Parathyroid adenoma (tissue), 2 donors: Measurements from ENCODE around the gene PWWP2B.

ENCODE experiments used
- H2AFZ ChIP-seq: fragments of 300-600 bp; sonication (generic); one replicate; pipeline ENCODE4 v1.7.0; 2017; ENCODE audit warnings: antibody characterized with exemption, mild to moderate bottlenecking
- H3K27ac ChIP-seq: fragments of 300-600 bp; sonication (generic); one replicate; pipeline ENCODE4 v1.7.0; 2017
- H3K27me3 ChIP-seq: fragments of 300-600 bp; sonication (generic); one replicate; pipeline ENCODE4 v1.7.0; 2017; ENCODE audit warnings: low read length; ENCODE audit not compliant: control insufficient read depth, insufficient read depth
- H3K36me3 ChIP-seq: fragments of 300-600 bp; sonication (generic); one replicate; pipeline ENCODE4 v1.7.0; 2017; ENCODE audit warnings: low read length; ENCODE audit not compliant: control insufficient read depth, insufficient read depth
- H3K4me1 ChIP-seq: fragments of 300-600 bp; sonication (generic); one replicate; pipeline ENCODE4 v1.7.0; 2017; ENCODE audit warnings: control low read depth
- H3K4me2 ChIP-seq: fragments of 300-600 bp; sonication (generic); one replicate; pipeline ENCODE4 v1.7.0; 2017; ENCODE audit warnings: low read length
- H3K4me3 ChIP-seq: fragments of 300-600 bp; sonication (generic); one replicate; pipeline ENCODE4 v1.7.0; 2017; ENCODE audit warnings: low read depth, low read length
- H3K79me2 ChIP-seq: fragments of 300-600 bp; sonication (generic); one replicate; pipeline ENCODE4 v1.7.0; 2017; ENCODE audit warnings: control low read depth
- H3K9ac ChIP-seq: fragments of 300-600 bp; sonication (generic); one replicate; pipeline ENCODE4 v1.7.0; 2017; ENCODE audit warnings: mild to moderate bottlenecking
- H3K9me3 ChIP-seq: fragments of 300-600 bp; sonication (generic); one replicate; pipeline ENCODE4 v1.7.0; 2017; ENCODE audit warnings: low read length; ENCODE audit not compliant: control insufficient read depth
- TF ChIP-seq, protein P1 (sequence below): fragments of 300-600 bp; sonication (generic); IDR thresholded peaks from one replicate; pipeline ENCODE4 v1.7.0; 2017; ENCODE audit warnings: antibody characterized with exemption, mild to moderate bottlenecking
- donor health status: primary hyperparathyroidism.

PWWP2B gene

DNA sequence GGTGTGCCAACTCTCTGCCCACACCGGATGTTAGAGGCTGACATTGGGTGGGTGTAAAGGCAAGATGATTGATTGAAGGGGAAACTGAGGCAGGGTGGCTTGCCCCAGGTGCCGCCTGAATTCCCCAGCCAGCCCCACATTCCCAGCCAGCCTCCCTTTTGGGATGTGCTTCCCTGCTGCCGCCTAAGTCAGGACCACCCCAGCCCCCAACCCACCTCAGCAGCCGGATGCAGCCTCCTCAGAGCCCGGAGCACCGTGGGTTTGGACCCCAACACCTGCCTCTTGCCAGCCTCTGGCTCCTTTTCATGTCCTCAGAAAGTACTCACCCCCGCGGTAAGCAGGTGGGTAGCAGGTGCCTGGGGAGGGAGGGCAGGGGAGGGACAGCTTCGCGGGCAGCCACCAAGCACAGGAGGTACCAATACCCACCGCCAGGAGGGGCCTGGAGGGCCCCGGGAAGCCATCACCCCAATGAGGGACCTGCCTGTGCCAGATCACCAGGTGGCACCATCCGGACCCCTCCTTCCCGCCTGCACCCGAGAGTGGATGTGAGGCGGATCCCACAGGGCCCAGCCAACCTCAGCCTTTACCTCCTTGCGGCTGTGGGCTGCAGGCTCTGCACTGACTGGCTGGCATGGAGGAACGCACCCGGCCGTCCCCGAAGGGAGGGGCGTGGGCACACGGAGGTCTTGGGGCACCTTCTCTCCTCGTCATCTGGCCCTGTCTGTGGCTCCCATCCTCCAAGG is 60.5 kb downstream of the PWWP2B start:
- no peak overlapping the region for H2AFZ ChIP-seq
- no peaks in the 10 kb centered on the region for H3K27me3 ChIP-seq
- H3K4me3 ChIP-seq: no peak overlapping the region
- no peaks in the 10 kb centered on the region for H3K79me2 ChIP-seq
- no peaks in the 10 kb centered on the region for H3K9me3 ChIP-seq
- no peak overlapping the region for H3K4me2 ChIP-seq
- no peak overlapping the region for H3K27ac ChIP-seq
- TF ChIP-seq, protein P1, sequence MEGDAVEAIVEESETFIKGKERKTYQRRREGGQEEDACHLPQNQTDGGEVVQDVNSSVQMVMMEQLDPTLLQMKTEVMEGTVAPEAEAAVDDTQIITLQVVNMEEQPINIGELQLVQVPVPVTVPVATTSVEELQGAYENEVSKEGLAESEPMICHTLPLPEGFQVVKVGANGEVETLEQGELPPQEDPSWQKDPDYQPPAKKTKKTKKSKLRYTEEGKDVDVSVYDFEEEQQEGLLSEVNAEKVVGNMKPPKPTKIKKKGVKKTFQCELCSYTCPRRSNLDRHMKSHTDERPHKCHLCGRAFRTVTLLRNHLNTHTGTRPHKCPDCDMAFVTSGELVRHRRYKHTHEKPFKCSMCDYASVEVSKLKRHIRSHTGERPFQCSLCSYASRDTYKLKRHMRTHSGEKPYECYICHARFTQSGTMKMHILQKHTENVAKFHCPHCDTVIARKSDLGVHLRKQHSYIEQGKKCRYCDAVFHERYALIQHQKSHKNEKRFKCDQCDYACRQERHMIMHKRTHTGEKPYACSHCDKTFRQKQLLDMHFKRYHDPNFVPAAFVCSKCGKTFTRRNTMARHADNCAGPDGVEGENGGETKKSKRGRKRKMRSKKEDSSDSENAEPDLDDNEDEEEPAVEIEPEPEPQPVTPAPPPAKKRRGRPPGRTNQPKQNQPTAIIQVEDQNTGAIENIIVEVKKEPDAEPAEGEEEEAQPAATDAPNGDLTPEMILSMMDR: peak; percentile 7
- no peak overlapping the region for H3K9ac ChIP-seq
- H3K36me3 ChIP-seq: no peaks in the 10 kb centered on the region
- no peaks in the 10 kb centered on the region for H3K4me1 ChIP-seq

DNA sequence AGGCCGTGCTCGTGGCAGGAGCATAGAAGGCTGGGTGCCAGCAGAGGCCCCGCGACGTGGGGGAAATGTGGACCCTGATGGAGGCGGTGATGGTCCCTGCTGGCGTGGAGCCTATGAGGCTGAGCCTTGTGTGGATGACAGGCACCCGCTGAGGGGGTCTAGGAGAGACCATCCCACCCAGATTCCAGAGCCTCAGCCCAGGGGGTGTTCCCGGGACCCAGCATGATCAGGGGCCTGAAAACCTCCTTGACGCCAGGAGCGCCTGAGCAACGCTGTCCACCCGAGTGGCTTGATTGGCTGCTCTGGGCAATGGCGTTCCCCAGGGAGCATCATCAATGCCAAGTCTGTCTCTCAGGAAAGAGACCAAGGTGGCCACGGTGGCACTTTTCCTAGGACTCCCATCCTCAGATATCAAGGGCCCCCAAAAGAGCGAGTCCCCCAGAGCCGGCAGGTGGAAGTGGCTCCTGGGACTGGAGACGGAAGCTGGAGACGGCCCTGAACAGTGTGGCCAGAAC is 61.1 kb downstream of the PWWP2B start:
- no peak overlapping the region for H3K27ac ChIP-seq
- H3K4me3 ChIP-seq: no peak overlapping the region
- no peaks in the 10 kb centered on the region for H3K36me3 ChIP-seq
- no peak overlapping the region for H3K4me2 ChIP-seq
- H3K9me3 ChIP-seq: no peaks in the 10 kb centered on the region
- TF ChIP-seq, protein P1: no peak
- no peaks in the 10 kb centered on the region for H3K79me2 ChIP-seq
- no peak overlapping the region for H2AFZ ChIP-seq
- H3K4me1 ChIP-seq: no peaks in the 10 kb centered on the region
- no peaks in the 10 kb centered on the region for H3K27me3 ChIP-seq
- H3K9ac ChIP-seq: no peak overlapping the region

DNA sequence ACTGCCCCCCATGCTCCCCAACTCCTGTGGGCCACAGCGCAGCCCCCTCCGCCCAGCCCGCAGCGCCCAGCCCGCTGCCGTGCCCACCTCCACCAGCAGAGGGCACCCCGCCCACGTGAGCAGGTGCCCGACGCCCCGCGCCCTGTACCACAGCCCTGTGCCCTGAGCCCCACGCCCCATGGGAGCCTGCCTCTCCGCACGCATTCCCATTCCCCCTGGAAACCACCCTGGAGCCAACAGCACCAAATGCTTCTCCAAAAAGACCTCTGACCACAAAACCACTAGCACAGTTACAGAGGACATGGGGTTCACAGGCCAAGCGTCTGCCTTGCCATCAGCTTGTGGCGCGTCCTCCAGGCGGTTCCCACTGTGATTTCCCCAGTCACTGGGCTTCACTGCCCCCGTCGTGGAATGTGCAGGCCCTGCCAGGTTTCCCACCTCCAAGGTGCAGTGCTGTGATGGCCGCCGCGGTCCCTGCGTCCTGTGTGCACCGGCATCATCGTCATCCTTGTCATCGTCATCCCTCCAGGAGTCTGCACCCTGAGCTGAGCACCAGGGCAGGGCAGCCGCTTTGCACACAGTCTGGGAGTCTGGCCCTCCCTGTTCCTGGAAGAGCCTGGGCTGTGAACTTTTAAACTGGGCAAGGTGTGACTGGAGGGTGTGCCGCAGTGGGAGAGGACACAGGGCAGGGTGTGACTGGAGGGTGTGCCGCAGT is 61.7 kb downstream of the PWWP2B start:
- H3K4me1 ChIP-seq: no peaks in the 10 kb centered on the region
- H3K79me2 ChIP-seq: no peaks in the 10 kb centered on the region
- no peak overlapping the region for H3K4me2 ChIP-seq
- H2AFZ ChIP-seq: peak overlapping the region; percentile 13
- no peaks in the 10 kb centered on the region for H3K27me3 ChIP-seq
- TF ChIP-seq, protein P1: peak; percentile 96
- no peaks in the 10 kb centered on the region for H3K9me3 ChIP-seq
- H3K27ac ChIP-seq: no peak overlapping the region
- no peaks in the 10 kb centered on the region for H3K36me3 ChIP-seq
- no peak overlapping the region for H3K9ac ChIP-seq
- no peak overlapping the region for H3K4me3 ChIP-seq

DNA sequence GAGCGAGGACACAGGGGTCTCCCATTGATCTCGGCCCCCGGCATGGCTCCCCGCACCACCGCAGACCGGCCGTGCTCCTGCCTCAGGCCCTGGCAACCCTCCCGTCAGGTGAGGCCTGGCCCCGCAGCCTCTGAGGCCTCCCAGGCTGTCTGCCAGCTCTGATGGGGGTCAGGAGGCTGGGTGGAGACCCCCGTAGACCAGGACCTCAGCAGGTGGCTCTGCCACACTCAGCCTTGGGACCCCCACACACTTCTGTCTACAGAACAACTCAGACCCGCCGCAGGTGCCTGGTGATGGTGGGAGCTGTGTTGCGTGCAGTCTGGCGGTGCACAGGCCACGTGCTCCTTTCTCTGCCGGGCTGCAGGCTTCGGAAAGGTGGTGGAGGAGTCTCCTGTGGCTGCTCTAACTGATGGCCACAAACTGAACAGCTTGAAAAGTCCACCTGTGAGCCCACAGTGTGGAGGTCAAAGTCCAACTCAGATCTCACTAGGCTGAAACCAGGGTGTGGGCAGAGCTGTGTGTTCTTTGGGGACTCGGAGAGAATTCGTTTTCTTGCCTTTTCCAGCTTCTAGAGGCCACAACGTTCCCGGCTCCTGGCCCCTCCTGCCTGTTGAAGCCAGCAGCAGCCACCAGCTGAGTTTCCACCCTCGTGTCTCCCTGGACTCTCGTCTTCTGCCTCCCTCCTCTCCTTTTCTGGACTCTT is 62.5 kb downstream of the PWWP2B start:
- Histone ChIP-seq H3K36me3 (no peaks in the 10 kb centered on the region), H3K4me3 (no peak overlapping the region), H2AFZ (no peak overlapping the region), H3K27me3 (no peaks in the 10 kb centered on the region), H3K9ac (no peak overlapping the region), H3K27ac (no peak overlapping the region), H3K79me2 (no peaks in the 10 kb centered on the region), H3K4me2 (no peak overlapping the region), H3K9me3 (no peaks in the 10 kb centered on the region), H3K4me1 (no peaks in the 10 kb centered on the region)
- TF ChIP-seq, protein P1: no peak
